Measurements from ENCODE around the gene ASCL5. TPM values are rescaled to one million over a fixed set of nuclear protein-coding genes. Genes with fewer than 3 reads are reported as not detected.

ASCL5 gene
- total RNA-seq, 6 experiments from 2014 or later, result not detected

- Histone ChIP-seq H3K36me3 (peaks cover 0 to 28% (median 11%) of the 10 kb centered on the region in 4 donors), H3K27me3 (no peaks in the 10 kb centered on the region), H3K4me1 (no peaks in the 10 kb centered on the region), H3K9me3 (no peaks in the 10 kb centered on the region), H3K27ac (no peak overlapping the region), H3K4me3 (no peak overlapping the region)
- ATAC-seq (no peak), DNase-seq (no peak)
- WGBS (ENCODE audit: insufficient coverage, low coverage, low lambda C conversion rate, missing lambda C conversion rate), result 92% methylated on average over 10 of the region's 17 CpGs
- no peak for TF ChIP-seq POLR2A (IDR thresholded peaks at IDR 0.05)
- no peak for TF ChIP-seq CTCF (IDR thresholded peaks at IDR 0.05)
- intact Hi-C loops (cut with DNase I), result no loop called here
These were observed 19.8 kb upstream of the ASCL5 start for GRCh38 chr1:201146626-201147390.

- 82% methylated on average over 7 of the region's 7 CpGs for whole genome bisulfite sequencing (ENCODE audit: insufficient coverage, low coverage, low lambda C conversion rate, missing lambda C conversion rate)
These were observed 18.8 kb upstream of the ASCL5 start for GRCh38 chr1:201145816-201146215.

GRCh38 chr1:201145132-201145531 is 18.1 kb upstream of the ASCL5 start:
- 56% methylated on average over 3 of the region's 3 CpGs for WGBS (ENCODE audit: insufficient coverage, low coverage, low lambda C conversion rate, missing lambda C conversion rate)
- no peak overlapping the region for H3K27ac ChIP-seq
- H3K27me3 ChIP-seq, result no peaks in the 10 kb centered on the region
- TF ChIP-seq CTCF (IDR thresholded peaks at IDR 0.05), result no peak
- no peak for TF ChIP-seq POLR2A (IDR thresholded peaks at IDR 0.05)
- H3K9me3 ChIP-seq, result no peaks in the 10 kb centered on the region
- intact Hi-C loops (cut with DNase I), result no loop called here
- H3K36me3 ChIP-seq, result peaks cover 0 to 21% (median 13%) of the 10 kb centered on the region in 4 donors
- ATAC-seq (no peak), DNase-seq (no peak)
- H3K4me1 ChIP-seq, result no peaks in the 10 kb centered on the region
- no peak overlapping the region for H3K4me3 ChIP-seq

More at GRCh38 chr1:201145816-201146215, 18.8 kb upstream of the ASCL5 start:
- Histone ChIP-seq H3K27ac (no peak overlapping the region), H3K27me3 (no peaks in the 10 kb centered on the region), H3K4me1 (no peaks in the 10 kb centered on the region), H3K9me3 (no peaks in the 10 kb centered on the region), H3K36me3 (peaks cover 0 to 27% (median 12%) of the 10 kb centered on the region in 4 donors), H3K4me3 (no peak overlapping the region)
- ATAC-seq, result no peak
- no peak for DNase-seq
- intact Hi-C loops (cut with DNase I), result no loop called here
- TF ChIP-seq CTCF (IDR thresholded peaks at IDR 0.05) (no peak), POLR2A (IDR thresholded peaks at IDR 0.05) (no peak)

GRCh38 chr1:201144701-201145100 is 17.7 kb upstream of the ASCL5 start:
- no peak for ATAC-seq
- intact Hi-C loops (cut with DNase I), result no loop called here

More at GRCh38 chr1:201144701-201145100, 17.7 kb upstream of the ASCL5 start:
- Histone ChIP-seq H3K27ac (no peak overlapping the region), H3K27me3 (no peaks in the 10 kb centered on the region), H3K36me3 (peaks cover 0 to 21% (median 13%) of the 10 kb centered on the region in 4 donors), H3K4me3 (no peak overlapping the region), H3K4me1 (no peaks in the 10 kb centered on the region), H3K9me3 (no peaks in the 10 kb centered on the region)
- 69% methylated on average over 4 of the region's 5 CpGs for WGBS (ENCODE audit: insufficient coverage, low coverage, low lambda C conversion rate, missing lambda C conversion rate)
- TF ChIP-seq POLR2A (IDR thresholded peaks at IDR 0.05) (no peak), CTCF (IDR thresholded peaks at IDR 0.05) (no peak)
- DNase-seq, result no peak
